Erythroblast (primary cell): ENCODE measurements around the gene CRTC1.

Source experiments
- GATA1 ChIP-seq: IDR thresholded peaks from 2 replicates; pipeline ENCODE4 v1.6.1; 2011; ENCODE audit warnings: low read depth, mild to moderate bottlenecking, control low read depth, low read length, moderate library complexity
- POLR2A ChIP-seq: IDR thresholded peaks from 2 replicates; pipeline ENCODE4 v1.6.1; 2011; ENCODE audit warnings: mild to moderate bottlenecking, low read length

DNA sequence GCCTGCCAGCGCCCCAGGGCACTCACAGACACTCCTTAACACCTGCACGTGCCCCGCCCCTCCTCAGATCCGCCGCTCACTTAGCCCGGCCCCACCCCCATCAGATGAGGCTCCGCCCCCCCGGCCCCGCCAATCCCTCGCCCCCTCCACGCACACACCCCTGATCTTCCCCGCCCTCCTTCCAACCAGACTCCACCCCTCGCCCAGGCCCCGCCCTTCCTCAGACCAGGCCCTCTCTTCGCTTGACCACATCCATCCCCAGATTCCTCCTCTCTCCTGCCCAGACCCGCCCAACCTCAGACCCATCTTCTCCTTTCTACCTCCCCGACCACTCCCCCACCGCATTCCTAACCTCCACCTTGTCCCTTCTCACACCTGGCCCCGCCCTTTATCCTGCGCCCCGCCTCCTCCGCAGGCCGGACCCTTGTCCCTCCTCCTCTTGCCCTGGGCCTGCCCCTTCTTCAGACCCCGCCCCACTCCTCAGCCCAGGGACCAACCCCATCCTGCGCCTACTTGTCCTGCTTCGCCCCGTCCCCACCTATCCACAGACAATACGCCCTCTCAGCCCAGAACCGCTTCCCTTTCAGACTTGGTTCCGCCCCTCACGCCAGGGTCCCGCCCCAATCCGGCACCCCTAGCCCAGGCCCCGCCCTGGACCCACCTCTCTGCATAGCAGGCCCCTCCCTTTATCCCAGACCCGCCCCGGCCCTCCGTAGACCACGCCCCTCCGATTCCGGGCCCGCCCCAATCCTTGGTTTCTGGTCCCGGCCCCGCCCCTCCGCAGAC, 47.1 kb upstream of the CRTC1 start:
- TF ChIP-seq POLR2A: no peak
- no peak for TF ChIP-seq GATA1
